ENCODE results near the gene LIN54.
"Not testable (repeated sequence)": the region's sequence is repeated elsewhere in the genome, so short reads cannot be mapped to it uniquely, and the experiment has no call there.

Gene LIN54

GRCh38 chr4:83010522-83011318 is at the start of gene LIN54:
Gene LIN54 (minus strand): TSS chr4:83010823. CDS start chr4:82984844, 25,979 bp downstream.
- peak; percentile 9 for DNase-seq

DNA sequence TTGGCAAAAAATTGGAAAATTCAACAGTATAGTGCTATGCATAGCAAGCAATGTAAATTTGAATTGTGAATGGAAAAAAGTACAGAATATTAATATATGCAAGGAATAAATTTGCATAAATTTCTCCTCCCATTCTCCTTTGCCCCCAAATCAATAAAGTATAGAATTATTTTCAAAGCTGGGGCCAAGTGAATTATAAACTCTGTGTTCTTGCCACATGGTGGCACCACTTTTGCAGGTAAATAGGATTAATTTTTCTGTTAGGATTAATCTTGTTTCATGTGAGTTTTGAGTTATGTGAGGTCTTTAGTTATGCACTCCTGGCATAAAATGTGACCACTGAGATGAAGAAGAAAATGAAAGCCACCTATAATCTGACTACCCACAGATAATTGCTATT is 44.3 kb upstream of the LIN54 start:
- no peak for DNase-seq

DNA sequence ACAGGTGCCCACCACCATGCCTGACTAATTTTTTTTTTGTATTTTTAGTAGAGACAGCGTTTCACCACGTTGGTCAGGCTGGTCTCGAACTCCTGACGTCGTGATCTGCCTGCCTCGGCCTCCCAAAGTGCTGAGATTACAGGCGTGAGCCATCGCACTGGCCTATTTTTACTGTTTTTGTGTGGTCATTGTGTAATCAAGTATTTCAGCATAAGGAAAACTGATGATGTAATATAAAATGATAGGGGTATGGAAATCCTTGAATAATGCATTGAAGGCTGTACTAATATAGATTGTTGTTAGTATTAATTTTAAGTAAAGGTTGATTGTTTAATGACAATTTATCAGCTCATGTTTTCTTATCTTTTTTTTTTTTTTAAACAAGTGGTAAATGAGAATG is 38.2 kb upstream of the LIN54 start:
- DNase-seq = not testable (repeated sequence)

- no peak for DNase-seq
Measured at GRCh38 chr4:83046693-83047473, 36.3 kb upstream of the LIN54 start.

GRCh38 chr4:83043801-83044407 is 33.3 kb upstream of the LIN54 start:
- DNase-seq = no peak

- DNase-seq = not testable (repeated sequence)
Measured at GRCh38 chr4:83043157-83043556, 32.5 kb upstream of the LIN54 start.

- no peak for DNase-seq
Measured at GRCh38 chr4:83040269-83040668, 29.6 kb upstream of the LIN54 start.

DNA sequence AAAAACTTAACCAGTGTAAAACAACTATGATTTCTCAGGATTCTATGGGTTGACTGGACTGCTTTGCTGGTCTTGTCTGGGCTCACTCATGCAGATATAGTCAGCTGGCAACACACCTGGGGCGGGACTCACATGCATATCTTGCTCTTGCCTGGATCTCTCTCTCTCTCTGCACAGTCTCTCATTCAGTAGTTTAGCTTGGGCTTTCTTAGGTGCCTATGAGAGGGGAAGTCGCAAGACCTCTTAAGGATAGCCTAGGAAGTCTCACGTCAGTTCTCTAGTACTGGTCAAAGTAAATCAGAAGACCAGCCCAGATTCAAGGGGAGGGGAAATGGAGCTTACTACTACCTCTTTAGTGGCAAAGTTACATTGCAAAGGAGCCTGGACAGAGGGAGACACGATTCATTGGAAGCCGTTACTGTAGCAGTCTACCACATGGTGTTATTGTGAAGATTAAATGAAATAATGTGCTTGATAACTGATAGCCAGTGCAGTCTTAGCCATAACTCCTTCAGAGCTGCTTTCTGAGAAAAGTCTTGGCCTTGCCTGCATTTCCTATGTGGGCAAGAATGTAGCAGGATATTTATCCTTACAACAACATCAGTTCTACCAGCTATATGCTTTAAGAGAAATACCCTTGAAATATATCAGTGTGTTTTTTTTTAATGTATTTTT is 26.5 kb upstream of the LIN54 start:
- DNase-seq = no peak

GRCh38 chr4:83034630-83035494 is 24.2 kb upstream of the LIN54 start, which contains the start of gene COPS4:
Gene COPS4 (plus strand): TSS chr4:83035183. CDS start chr4:83035225, 42 bp downstream.
- peak; percentile 93 for DNase-seq

- no peak for DNase-seq
Measured at GRCh38 chr4:83029688-83030087, 19.1 kb upstream of the LIN54 start.

DNA sequence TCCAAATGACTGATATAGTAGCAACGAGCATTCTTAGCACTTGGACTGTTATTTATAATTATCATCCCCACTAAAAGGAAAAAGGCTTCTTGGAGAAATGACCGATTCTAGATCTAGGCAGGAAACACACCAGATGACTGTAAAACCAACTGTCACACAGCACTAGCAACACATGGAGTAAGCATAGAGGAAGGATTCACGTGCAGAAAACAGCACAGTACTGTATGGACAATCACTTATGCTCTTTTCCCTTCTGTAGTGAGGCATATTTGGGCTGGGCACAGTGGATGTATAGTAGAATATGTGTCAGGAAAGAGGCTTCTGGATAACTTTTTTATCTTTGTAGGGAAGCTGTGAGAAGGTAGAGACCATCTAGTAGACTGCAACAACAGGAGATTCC is 18.4 kb upstream of the LIN54 start:
- DNase-seq = no peak

- DNase-seq = no peak
Measured at GRCh38 chr4:83025563-83025962, 14.9 kb upstream of the LIN54 start.

GRCh38 chr4:83024233-83024632 is 13.6 kb upstream of the LIN54 start:
- DNase-seq = no peak

GRCh38 chr4:83023599-83023998 is 13.0 kb upstream of the LIN54 start:
- DNase-seq = not testable (repeated sequence)

DNA sequence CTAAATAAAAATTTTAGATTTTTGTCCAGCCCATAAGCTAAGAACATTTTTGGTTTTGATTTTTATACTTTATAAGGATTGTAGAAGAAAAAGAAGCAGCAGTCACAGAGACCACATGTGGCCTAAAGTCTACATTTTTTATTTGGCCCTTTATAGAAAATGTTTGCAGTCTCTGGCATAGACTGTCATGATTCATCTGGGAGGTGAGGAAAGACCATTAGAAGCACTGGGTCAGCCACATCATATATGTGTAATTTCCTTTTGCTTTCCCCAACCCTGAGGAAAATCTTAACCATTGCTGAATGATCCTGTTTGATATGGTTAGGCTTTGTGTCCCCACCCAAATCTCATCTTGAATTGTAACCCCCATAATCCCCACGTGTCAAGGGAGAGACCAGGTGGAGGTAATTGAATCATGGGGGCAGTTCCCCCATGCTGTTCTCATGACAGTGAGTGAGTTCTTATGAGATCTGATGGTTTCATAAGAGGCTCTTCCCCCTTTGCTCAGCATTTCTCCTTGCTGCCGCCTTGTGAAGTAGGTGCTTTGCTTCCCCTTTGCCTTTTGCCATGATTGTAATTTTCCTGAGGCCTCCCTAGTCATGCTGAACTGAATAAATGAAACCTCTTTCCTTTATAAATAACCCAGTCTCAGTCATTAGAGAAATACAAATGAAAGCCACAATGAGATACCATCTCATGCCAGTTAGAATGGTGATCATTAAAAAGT is 12.3 kb upstream of the LIN54 start:
- no peak for DNase-seq

GRCh38 chr4:83019794-83020494 is 9.3 kb upstream of the LIN54 start:
- no peak for DNase-seq

- no peak for DNase-seq
Measured at GRCh38 chr4:83013902-83014301, 3.3 kb upstream of the LIN54 start.

- peak; percentile 46 for DNase-seq
Measured at GRCh38 chr4:83013420-83013867, 2.8 kb upstream of the LIN54 start.

DNA sequence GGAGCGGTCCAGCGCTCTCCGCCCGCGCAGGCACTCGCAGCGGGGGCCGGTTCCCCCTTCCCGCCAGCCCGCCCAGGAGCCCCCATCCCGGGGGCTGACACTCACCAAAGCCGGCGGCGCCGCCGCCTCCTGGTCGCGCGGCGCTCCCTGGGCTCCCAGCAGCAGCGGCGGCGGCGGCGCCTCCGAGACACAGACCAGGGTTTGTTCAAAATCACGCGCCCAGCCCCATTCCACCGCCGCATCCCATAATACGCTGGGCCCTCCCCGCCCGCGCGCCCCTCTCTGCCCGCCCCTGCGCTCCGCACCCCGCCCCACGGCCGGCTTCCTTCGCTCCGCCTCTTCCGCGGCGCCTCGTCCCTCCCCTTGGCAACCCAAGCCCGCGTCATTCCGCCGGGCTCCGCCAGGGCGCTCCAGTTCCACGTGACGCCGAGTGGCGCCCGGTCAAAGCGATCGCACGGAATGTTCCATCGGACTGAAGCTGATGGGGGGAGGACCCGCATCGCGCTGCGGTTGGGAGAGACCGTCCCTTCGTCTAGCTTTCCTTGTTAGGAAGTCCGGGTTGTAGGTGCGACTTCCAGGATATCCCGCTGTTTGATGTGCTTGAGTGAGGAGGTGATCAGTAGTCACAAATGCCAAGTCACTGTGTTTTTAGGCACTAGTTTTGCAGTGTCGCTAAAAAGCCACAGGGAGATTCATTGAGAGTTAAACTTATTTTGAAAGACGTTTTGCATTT is 2.2 kb upstream of the LIN54 start:
- peak; percentile 91 for DNase-seq

DNA sequence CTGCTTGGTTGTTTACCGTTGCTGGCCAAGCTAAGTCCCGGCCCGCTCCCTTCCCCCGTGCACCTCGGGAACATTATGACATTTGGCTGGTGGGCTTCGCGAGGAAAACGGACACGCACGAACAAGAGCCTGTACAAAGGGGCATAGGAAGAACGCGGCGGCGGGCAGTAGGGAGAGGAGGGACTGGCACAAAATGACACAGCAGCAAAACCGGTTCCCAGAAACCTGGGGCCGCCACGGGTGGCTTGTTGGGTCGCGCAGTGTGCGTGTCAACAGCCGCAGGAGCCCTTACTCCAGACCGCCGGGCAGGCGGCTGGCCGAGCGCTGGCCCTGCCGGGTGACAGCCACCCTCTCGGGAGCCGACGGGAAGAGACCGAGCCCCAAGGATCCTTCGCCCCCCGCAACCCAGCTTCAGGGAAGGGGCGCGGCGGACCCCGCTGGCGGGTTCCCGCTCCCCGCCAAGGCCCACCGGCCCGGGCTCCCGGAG is 1.6 kb upstream of the LIN54 start:
- no peak for DNase-seq
